ENCODE results near the gene CDC25B. TPM values are rescaled to one million over a fixed set of nuclear protein-coding genes. Genes with fewer than 3 reads are reported as not detected.
"Not testable (repeated sequence)": the region's sequence is repeated elsewhere in the genome, so short reads cannot be mapped to it uniquely, and the experiment has no call there.

CDC25B gene
- total RNA-seq, 1 donor from 2014 or later, result 76.2 TPM

DNA sequence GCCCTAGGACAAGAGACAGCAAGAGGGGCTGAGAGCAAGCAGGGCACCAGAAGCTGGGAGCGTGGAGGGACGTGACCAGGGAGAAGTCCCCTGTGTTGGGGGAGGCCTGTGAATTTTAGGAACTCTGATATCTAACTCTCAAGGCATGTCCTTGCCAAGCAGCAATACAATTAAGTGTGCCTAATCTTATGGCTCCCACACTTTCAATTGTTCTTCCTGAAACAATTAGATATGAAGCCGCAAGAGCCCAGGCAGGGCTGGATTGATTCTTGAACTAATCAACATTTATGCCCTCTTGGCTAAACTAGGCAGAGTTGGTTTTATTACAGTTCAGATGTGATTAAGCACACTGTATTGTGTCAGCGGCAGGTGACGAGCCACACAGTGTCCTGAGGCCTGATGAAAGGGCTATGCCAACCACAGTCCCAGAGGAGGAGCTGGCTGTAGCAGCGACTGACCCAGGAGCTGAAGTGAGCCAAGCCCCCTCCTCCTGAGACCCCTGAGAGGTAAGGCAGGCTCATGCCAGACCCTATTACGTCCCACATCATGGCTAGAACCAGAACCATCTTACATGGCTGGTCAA lies 46.3 kb downstream of the CDC25B start:
- Mint-ChIP-seq H3K27ac (no peak overlapping the region), H3K9me3 (no peaks in the 10 kb centered on the region), H3K4me1 (ENCODE audit: low read depth) (peaks cover 12% of the 10 kb centered on the region), H3K36me3 (ENCODE audit: low read depth) (peaks cover 2% of the 10 kb centered on the region), H3K4me3 (no peak overlapping the region), H3K27me3 (ENCODE audit: insufficient read depth) (peaks cover 1% of the 10 kb centered on the region)
- intact Hi-C loops (cut with micrococcal nuclease), result no loop called here
- no peak for DNase-seq (ENCODE audit: low spot score)

- Mint-ChIP-seq H3K9me3 (no peaks in the 10 kb centered on the region), H3K4me3 (no peak overlapping the region), H3K4me1 (ENCODE audit: low read depth) (peaks cover 19% of the 10 kb centered on the region), H3K27me3 (ENCODE audit: insufficient read depth) (peaks cover 1% of the 10 kb centered on the region), H3K27ac (no peak overlapping the region), H3K36me3 (ENCODE audit: low read depth) (peaks cover 4% of the 10 kb centered on the region)
- no peak for DNase-seq (ENCODE audit: low spot score)
- intact Hi-C loops (cut with micrococcal nuclease), result no loop called here
Measured at GRCh38 chr20:3843490-3843889, 47.4 kb downstream of the CDC25B start.

DNA sequence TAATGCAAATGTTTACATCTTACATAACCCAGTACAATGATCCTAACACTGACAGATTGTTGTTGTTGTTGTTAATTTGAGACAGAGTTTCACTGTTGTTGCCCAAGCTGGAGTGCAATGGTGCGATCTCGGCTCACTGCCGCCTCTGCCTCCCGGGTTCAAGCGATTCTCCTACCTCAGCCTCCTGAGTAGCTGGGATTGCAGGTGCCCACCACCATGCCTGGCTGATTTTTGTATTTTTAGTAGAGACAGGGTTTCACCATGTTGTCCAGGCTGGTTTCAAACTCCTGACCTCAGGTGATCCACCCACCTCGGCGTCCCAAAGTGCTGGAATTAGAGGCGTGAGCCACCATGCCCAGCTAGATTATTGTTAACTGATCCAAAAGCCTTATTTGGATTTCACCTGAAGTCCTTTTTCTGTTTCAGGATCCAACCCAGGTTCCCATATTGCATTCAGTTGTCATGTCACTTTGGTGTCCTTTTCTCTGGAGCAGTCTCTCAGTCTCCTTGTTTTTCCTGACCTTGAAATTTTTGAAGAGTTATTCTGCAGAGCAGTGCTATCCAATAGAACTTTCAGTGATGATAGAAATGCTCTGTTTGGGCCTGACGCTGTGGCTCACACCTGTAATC lies 48.0 kb downstream of the CDC25B start:
- DNase-seq (ENCODE audit: low spot score); H3K9me3 Mint-ChIP-seq; H3K4me3 Mint-ChIP-seq; H3K27me3 Mint-ChIP-seq (ENCODE audit: insufficient read depth); intact Hi-C loops (cut with micrococcal nuclease); H3K27ac Mint-ChIP-seq: not testable (repeated sequence)
- H3K4me1 Mint-ChIP-seq (ENCODE audit: low read depth), result peaks cover 20% of the 10 kb centered on the region
- H3K36me3 Mint-ChIP-seq (ENCODE audit: low read depth), result peaks cover 10% of the 10 kb centered on the region

- Mint-ChIP-seq H3K36me3 (ENCODE audit: low read depth) (peaks cover 10% of the 10 kb centered on the region), H3K4me1 (ENCODE audit: low read depth) (peaks cover 22% of the 10 kb centered on the region), H3K27ac (peak overlapping the region; percentile 81), H3K4me3 (peak overlapping the region; percentile 90), H3K27me3 (ENCODE audit: insufficient read depth) (no peaks in the 10 kb centered on the region), H3K9me3 (no peaks in the 10 kb centered on the region)
- intact Hi-C loops (cut with micrococcal nuclease), result loop anchor here (1.0 to 2.0 kb wide), 5 partner anchors 26 to 168 kb away; partner anchors contain the start of genes AP5S1, CENPB and PANK2
- no peak for DNase-seq (ENCODE audit: low spot score)
Measured at GRCh38 chr20:3846378-3846739, 50.2 kb downstream of the CDC25B start.

- Mint-ChIP-seq H3K27me3 (ENCODE audit: insufficient read depth) (no peaks in the 10 kb centered on the region), H3K4me1 (ENCODE audit: low read depth) (peaks cover 22% of the 10 kb centered on the region), H3K27ac (peak within 1 kb of the TSS; percentile 81), H3K4me3 (peak within 1 kb of the TSS; percentile 90), H3K36me3 (ENCODE audit: low read depth) (peaks cover 10% of the 10 kb centered on the region), H3K9me3 (no peaks in the 10 kb centered on the region)
- intact Hi-C loops (cut with micrococcal nuclease), result loop anchor here (1.0 to 2.0 kb wide), 6 partner anchors 27 to 167 kb away; partner anchors contain the start of genes AP5S1, CDC25B, CENPB and PANK2
- DNase-seq (ENCODE audit: low spot score), result peak; percentile 87
Measured at GRCh38 chr20:3846740-3847428, 50.8 kb downstream of the CDC25B start, which contains the start of gene MAVS. MAVS (plus strand) TSS chr20:3846834; CDS start chr20:3854625, 7,791 bp downstream.

- H3K27me3 Mint-ChIP-seq (ENCODE audit: insufficient read depth), result no peaks in the 10 kb centered on the region
- no peaks in the 10 kb centered on the region for H3K9me3 Mint-ChIP-seq
- no peak for DNase-seq (ENCODE audit: low spot score)
- peak overlapping the region; percentile 90 for H3K4me3 Mint-ChIP-seq
- H3K27ac Mint-ChIP-seq, result peak overlapping the region; percentile 81
- intact Hi-C loops (cut with micrococcal nuclease), result loop anchor here (1.0 to 2.0 kb wide), 2 partner anchors 51 to 61 kb away; partner anchors contain the start of genes CDC25B and CENPB
- peaks cover 22% of the 10 kb centered on the region for H3K4me1 Mint-ChIP-seq (ENCODE audit: low read depth)
- peaks cover 10% of the 10 kb centered on the region for H3K36me3 Mint-ChIP-seq (ENCODE audit: low read depth)
Measured at GRCh38 chr20:3847429-3847940, 51.4 kb downstream of the CDC25B start.

- Mint-ChIP-seq H3K9me3 (no peaks in the 10 kb centered on the region), H3K36me3 (ENCODE audit: low read depth) (peaks cover 10% of the 10 kb centered on the region), H3K27me3 (ENCODE audit: insufficient read depth) (no peaks in the 10 kb centered on the region), H3K27ac (peak overlapping the region; percentile 76), H3K4me1 (ENCODE audit: low read depth) (peaks cover 22% of the 10 kb centered on the region), H3K4me3 (peak overlapping the region; percentile 90)
- intact Hi-C loops (cut with micrococcal nuclease), result no loop called here
- no peak for DNase-seq (ENCODE audit: low spot score)
Measured at GRCh38 chr20:3848565-3848964, 52.5 kb downstream of the CDC25B start.

DNA sequence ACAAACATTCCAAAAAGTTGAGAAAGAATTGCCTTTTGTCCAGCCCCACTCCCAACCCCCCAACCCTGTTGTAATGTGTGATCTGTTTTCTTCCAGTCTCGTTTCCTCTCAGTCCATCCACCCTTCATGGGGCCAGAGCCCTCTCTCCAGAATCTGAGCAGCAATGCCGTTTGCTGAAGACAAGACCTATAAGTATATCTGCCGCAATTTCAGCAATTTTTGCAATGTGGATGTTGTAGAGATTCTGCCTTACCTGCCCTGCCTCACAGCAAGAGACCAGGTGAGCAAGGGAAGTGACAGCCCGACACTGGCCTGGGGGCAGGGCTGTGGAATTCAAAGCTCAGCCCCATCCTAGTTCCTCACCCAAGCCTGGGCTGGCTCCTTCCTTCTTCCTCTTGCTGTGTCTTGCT lies 58.4 kb downstream of the CDC25B start:
- DNase-seq (ENCODE audit: low spot score), result no peak
- peaks cover 20% of the 10 kb centered on the region for H3K36me3 Mint-ChIP-seq (ENCODE audit: low read depth)
- no peak overlapping the region for H3K4me3 Mint-ChIP-seq
- H3K27me3 Mint-ChIP-seq (ENCODE audit: insufficient read depth), result no peaks in the 10 kb centered on the region
- peaks cover 12% of the 10 kb centered on the region for H3K4me1 Mint-ChIP-seq (ENCODE audit: low read depth)
- H3K9me3 Mint-ChIP-seq, result no peaks in the 10 kb centered on the region
- intact Hi-C loops (cut with micrococcal nuclease), result no loop called here
- H3K27ac Mint-ChIP-seq, result peak overlapping the region; percentile 18

Other genes starting within 250 kb of the CDC25B start
- not detected in 2 replicates for gene GFRA4, start 132.9 kb upstream of the CDC25B start, total RNA-seq
- not detected in 2 replicates for gene ADAM33, start 114.3 kb upstream of the CDC25B start, total RNA-seq
- gene SIGLEC1, start 83.7 kb upstream of the CDC25B start, total RNA-seq, result not detected in 2 replicates
- not detected in 2 replicates for gene HSPA12B, start 63.6 kb upstream of the CDC25B start, total RNA-seq
- gene ADISSP, start 28.6 kb upstream of the CDC25B start, total RNA-seq, result 55.5 and 64.6 TPM in 2 replicates
- gene SPEF1, start 14.9 kb upstream of the CDC25B start, total RNA-seq, result 0.12 TPM in 1 of 2 replicates, not detected in the other
- gene CENPB, start 9.6 kb upstream of the CDC25B start, total RNA-seq, result 72.3 and 80.2 TPM in 2 replicates
- 14.9 and 15.0 TPM in 2 replicates for gene AP5S1, start 24.2 kb downstream of the CDC25B start, total RNA-seq
- gene MAVS, start 50.5 kb downstream of the CDC25B start, total RNA-seq, result 40.8 TPM in 2 replicates
- gene PANK2, start 93.1 kb downstream of the CDC25B start, total RNA-seq, result 51.4 and 54.6 TPM in 2 replicates
- gene RNF24, start 219.2 kb downstream of the CDC25B start, total RNA-seq, result 14.7 and 14.8 TPM in 2 replicates

Measured in activated T-helper 1 cell treated with anti-CD3 and anti-CD28 coated beads, Interleukin-12 subunit alpha, Interleukin-12 subunit beta, Interleukin-2, Interleukin-4 antibody, amounts not matched to agents 30 ng/mL and 10 ng/mL and 1 ng/mL, durations not matched to agents 14 hours and 24 hours and 36 hours (primary cell).